ENCODE data around the gene PIP. TPM values are rescaled to one million over a fixed set of nuclear protein-coding genes. Genes with fewer than 3 reads are reported as not detected.
"Not testable (repeated sequence)": the region's sequence is repeated elsewhere in the genome, so short reads cannot be mapped to it uniquely, and the experiment has no call there.

The PIP gene
- total and polyA plus RNA-seq, 7 donors, result 0.18 TPM; not detected in 6

DNA sequence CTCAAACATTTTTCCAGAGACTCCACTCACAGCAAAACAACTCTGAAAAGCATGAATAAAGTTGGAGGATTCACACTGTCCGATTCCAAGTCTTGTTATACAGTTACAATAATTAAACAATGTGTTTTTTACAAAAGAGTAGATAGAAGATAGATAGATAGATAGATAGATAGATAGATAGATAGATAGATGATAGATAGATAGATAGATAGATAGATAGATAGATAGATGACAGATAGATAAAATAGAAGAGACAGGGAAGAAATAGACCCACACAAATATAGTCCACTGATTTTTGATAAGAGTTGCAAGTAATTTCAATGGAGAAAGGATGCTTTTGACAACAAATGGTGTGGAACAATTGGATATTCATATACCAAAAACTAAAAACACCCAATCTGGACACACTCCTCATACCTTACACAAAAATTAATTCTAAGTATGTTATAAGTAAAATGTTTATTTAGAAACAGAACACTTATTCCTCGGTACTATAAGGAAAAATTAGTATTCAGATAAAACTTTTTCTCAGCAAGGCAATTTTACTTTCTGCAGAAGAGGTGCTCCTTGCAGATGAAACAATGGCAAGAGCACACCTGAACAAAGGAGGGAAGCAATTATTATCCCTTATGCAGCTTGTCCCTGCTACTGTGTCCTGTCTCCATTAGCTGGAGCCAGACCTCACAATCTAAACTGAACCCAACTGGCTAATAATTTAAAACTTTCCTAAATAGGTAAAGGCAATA lies 45.7 kb downstream of the PIP start:
- DNase-seq, result no peak
- no peaks in the 10 kb centered on the region for H3K27me3 ChIP-seq (ENCODE audit: insufficient read depth in 3 of 3, low read length in 2 of 3)
- intact Hi-C loops (cut with DNase I), result no loop called here
- no peaks in the 10 kb centered on the region for H3K4me1 ChIP-seq
- no peak overlapping the region for H3K4me3 ChIP-seq
- peaks cover 22% of the 10 kb centered on the region for H3K9me3 ChIP-seq
- WGBS, 3 donors, result 80 to 91% (median 82%) methylated on average over 2 of the region's 2 CpGs
- no peaks in the 10 kb centered on the region for H3K36me3 ChIP-seq (ENCODE audit: insufficient read depth in 1 of 2, low read depth in 1 of 2)
- ATAC-seq, result no peak
- TF ChIP-seq, protein P1, sequence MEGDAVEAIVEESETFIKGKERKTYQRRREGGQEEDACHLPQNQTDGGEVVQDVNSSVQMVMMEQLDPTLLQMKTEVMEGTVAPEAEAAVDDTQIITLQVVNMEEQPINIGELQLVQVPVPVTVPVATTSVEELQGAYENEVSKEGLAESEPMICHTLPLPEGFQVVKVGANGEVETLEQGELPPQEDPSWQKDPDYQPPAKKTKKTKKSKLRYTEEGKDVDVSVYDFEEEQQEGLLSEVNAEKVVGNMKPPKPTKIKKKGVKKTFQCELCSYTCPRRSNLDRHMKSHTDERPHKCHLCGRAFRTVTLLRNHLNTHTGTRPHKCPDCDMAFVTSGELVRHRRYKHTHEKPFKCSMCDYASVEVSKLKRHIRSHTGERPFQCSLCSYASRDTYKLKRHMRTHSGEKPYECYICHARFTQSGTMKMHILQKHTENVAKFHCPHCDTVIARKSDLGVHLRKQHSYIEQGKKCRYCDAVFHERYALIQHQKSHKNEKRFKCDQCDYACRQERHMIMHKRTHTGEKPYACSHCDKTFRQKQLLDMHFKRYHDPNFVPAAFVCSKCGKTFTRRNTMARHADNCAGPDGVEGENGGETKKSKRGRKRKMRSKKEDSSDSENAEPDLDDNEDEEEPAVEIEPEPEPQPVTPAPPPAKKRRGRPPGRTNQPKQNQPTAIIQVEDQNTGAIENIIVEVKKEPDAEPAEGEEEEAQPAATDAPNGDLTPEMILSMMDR (IDR thresholded peaks at IDR 0.05), result no peak
- H3K27ac ChIP-seq, result no peak overlapping the region

DNA sequence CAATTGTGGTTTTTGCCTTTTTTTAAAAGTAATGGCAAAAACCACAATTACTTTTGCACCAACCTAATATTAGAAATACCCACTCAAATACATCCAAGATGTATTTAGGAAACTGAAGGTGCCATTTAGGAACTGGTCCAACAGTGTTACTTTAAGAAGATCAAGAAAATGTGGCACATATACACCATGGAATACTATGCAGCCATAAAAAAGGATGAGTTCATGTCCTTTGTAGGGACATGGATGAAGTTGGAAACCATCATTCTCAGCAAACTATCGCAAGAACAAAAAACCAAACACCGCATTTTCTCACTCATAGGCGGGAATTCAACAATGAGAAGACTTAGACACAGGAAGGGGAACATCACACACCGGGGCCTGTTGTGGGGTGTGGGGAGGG lies 48.9 kb downstream of the PIP start:
- intact Hi-C loops (cut with DNase I), result loop anchor here in 1 of 2 donors (1.0 kb wide), 1 partner anchor 17 kb away; no protein-coding TSS in a partner anchor
- H3K9me3 ChIP-seq, result peaks cover 22% of the 10 kb centered on the region
- not testable (repeated sequence) for H3K36me3 ChIP-seq (ENCODE audit: insufficient read depth in 1 of 2, low read depth in 1 of 2); H3K27me3 ChIP-seq (ENCODE audit: insufficient read depth in 3 of 3, low read length in 2 of 3); ATAC-seq; H3K4me1 ChIP-seq; H3K27ac ChIP-seq; DNase-seq; H3K4me3 ChIP-seq
- WGBS, 3 donors, result 87 to 97% (median 96%) methylated on average over 4 of the region's 4 CpGs

DNA sequence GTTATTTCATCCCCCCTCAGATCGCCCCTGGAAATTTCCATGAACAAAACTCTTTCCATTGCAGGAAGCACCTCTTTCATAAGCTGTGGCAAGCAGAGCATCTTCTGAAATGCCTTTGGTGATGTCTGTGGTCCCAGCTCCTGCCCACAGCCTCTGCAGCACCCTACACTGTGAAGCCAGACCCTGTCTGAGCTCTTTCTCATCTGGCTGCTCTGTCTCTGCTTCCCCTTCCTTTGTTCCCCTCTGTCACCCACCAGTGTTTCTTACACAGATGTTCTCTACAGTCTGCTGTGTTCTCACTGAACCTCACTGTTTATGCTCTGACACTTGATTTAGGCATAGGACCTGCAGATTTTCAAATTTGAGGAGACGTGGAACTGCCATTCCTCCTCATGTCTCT lies 49.5 kb downstream of the PIP start:
- Histone ChIP-seq H3K27me3 (ENCODE audit: insufficient read depth in 3 of 3, low read length in 2 of 3) (peaks cover 0 to 6% (median 0%) of the 10 kb centered on the region in 3 donors), H3K4me1 (no peaks in the 10 kb centered on the region), H3K9me3 (peaks cover 22% of the 10 kb centered on the region), H3K36me3 (ENCODE audit: insufficient read depth in 1 of 2, low read depth in 1 of 2) (no peaks in the 10 kb centered on the region), H3K27ac (no peak overlapping the region), H3K4me3 (no peak overlapping the region)
- intact Hi-C loops (cut with DNase I), result loop anchor here in 1 of 2 donors (1.0 kb wide), 1 partner anchor 16 kb away; no protein-coding TSS in a partner anchor
- WGBS, 3 donors, result 86 to 94% (median 88%) methylated on average over 2 of the region's 2 CpGs
- ATAC-seq, result no peak
- DNase-seq, result no peak
- TF ChIP-seq, protein P1 (IDR thresholded peaks at IDR 0.05), result no peak

DNA sequence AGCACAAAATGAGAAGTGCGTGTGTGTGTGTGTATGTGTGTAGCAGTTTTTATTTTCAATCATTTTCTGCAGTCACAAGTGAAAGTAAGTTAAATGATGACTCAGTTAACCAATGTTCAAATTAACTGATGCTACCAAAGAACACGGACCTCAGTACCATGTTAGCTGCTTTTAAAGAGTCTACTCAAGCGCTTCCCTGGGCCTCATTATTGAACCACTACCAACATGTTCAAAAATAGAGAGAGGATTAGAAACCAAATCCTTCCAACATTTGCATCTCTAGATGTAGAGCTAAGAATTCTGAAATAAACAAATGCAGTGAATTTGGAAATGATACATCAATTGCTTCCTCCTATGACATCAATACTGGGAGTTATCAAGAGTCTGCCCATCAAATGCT lies 51.1 kb downstream of the PIP start, which contains the start of gene TAS2R39:
Gene TAS2R39, plus strand, starts transcription at position 396 of the 400 bp plus-strand sequence. Its CDS starts 0 bp downstream, at position 396.
- intact Hi-C loops (cut with DNase I), result no loop called here
- H3K27me3 ChIP-seq (ENCODE audit: insufficient read depth in 3 of 3, low read length in 2 of 3), result peaks cover 0 to 6% (median 0%) of the 10 kb centered on the region in 3 donors
- ATAC-seq (no peak), DNase-seq (no peak)
- TF ChIP-seq, protein P1 (IDR thresholded peaks at IDR 0.05), result no peak
- H3K9me3 ChIP-seq, result peaks cover 10% of the 10 kb centered on the region
- H3K4me3 ChIP-seq, result no peak within 1 kb of the TSS
- WGBS, 3 donors, result 84 to 96% (median 90%) methylated on average over 3 of the region's 3 CpGs
- no peak within 1 kb of the TSS for H3K27ac ChIP-seq
- no peaks in the 10 kb centered on the region for H3K36me3 ChIP-seq (ENCODE audit: insufficient read depth in 1 of 2, low read depth in 1 of 2)
- H3K4me1 ChIP-seq, result no peaks in the 10 kb centered on the region

DNA sequence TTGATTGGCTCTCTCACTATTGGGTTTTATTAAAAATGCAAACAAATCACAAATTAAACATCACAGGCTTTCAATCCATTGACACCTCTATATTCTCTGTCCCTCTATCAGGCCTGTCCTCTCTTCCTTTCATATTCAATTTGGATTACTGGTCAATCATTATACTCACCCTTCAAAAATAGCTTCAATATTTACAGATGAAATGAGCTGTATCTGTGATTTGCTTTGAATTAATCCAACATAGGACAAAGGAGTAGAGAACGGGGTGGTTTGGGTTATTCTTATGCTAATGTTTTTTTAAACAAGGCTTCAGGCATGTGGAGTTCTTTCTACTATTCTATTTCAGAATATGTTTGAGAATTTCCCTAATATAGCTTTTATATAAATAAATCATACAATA lies 53.7 kb downstream of the PIP start:
- no peak for ATAC-seq
- no peak overlapping the region for H3K4me3 ChIP-seq
- no peaks in the 10 kb centered on the region for H3K36me3 ChIP-seq (ENCODE audit: insufficient read depth in 1 of 2, low read depth in 1 of 2)
- H3K27me3 ChIP-seq (ENCODE audit: insufficient read depth in 3 of 3, low read length in 2 of 3), result peaks cover 0 to 6% (median 0%) of the 10 kb centered on the region in 3 donors
- H3K4me1 ChIP-seq, result no peaks in the 10 kb centered on the region
- intact Hi-C loops (cut with DNase I), result no loop called here
- H3K27ac ChIP-seq, result no peak overlapping the region
- 70 to 84% (median 77%) methylated on average over 1 of the region's 1 CpG for WGBS, 3 donors
- TF ChIP-seq, protein P1 (IDR thresholded peaks at IDR 0.05), result no peak
- DNase-seq, result no peak
- H3K9me3 ChIP-seq, result no peaks in the 10 kb centered on the region
